HCT116 (cell line): ENCODE measurements around the gene TOMM22. TPM values are rescaled to one million over a fixed set of nuclear protein-coding genes. Genes with fewer than 3 reads are reported as not detected.
A peak's percentile ranks its signal among the peaks of the same experiment; 100 is the strongest.

ENCODE experiments used
- ATAC-seq: fragments of 200-7000 bp; cut with Tn5 transposase; 2 replicates; pipeline ENCODE4 v1.9.1; 2020; ENCODE audit warnings: mild to moderate bottlenecking, moderate library complexity
- BruUV-seq: library from RNA; stranded (reverse); fragments of 400-500 nt; replicated peaks from 2 replicates; lab custom pipeline; 2021; lab: Mats Ljungman, UMichigan
- CTCF ChIA-PET: fragments of 300-600 bp; sonication (Branson Sonifier 250); formaldehyde crosslinking; loops from one replicate; lab custom pipeline; 2021; ENCODE audit warnings: antibody characterized with exemption; lab: Charles Lee
- POLR2A ChIA-PET: fragments of 300-600, 350-600 bp; sonication (Branson Sonifier 250); formaldehyde crosslinking; loops from one replicate; lab custom pipeline; 2021; ENCODE audit warnings: antibody characterized with exemption; lab: Charles Lee
- RAD21 ChIA-PET, 2 experiments: fragments of 300-600 bp; sonication (Branson Sonifier 250); formaldehyde crosslinking; loops; one replicate each; lab custom pipeline; 2023; ENCODE audit warnings: low total read pairs in 2 of 2; ENCODE audit not compliant: uncharacterized antibody in 2 of 2, unreplicated experiment in 2 of 2, low non-redundant PET in 1 of 2; lab: Charles Lee
- DNase-seq: peaks from one replicate; pipeline ENCODE4 v3.0.0-alpha.2; 2010; ENCODE audit warnings: low read depth, low spot score
- H2AFZ ChIP-seq: fragments of 200-600 bp; shearing (Covaris generic), sonication (generic); 2 replicates; pipeline ENCODE4 v1.6.1; 2017; ENCODE audit warnings: low read depth, mixed run types, mixed read lengths, antibody characterized with exemption, low read length; ENCODE audit not compliant: poor library complexity, severe bottlenecking
- H3K27ac ChIP-seq: 2 replicates; pipeline ENCODE4 v1.5.1; 2012; ENCODE audit warnings: low read depth, low read length
- H3K27me3 ChIP-seq: fragments of 200-600 bp; sonication (generic); 2 replicates; pipeline ENCODE4 v1.6.1; 2016; ENCODE audit warnings: mixed run types, low read length, mixed read lengths; ENCODE audit not compliant: insufficient read depth
- H3K36me3 ChIP-seq, 2 experiments: fragments of 200-500 bp in 1 of 2; fragments of 200-600 bp in 1 of 2; sonication (Bioruptor generic) in 1 of 2; sonication (generic) in 1 of 2; 2 replicates each; pipeline versions ENCODE4 v1.5.1 to v1.6.1; 2014 to 2016; ENCODE audit warnings: low read length in 2 of 2, inconsistent platforms in 1 of 2, mixed read lengths in 1 of 2, mixed run types in 1 of 2; ENCODE audit not compliant: insufficient read depth in 2 of 2, control insufficient read depth in 1 of 2
- H3K4me1 ChIP-seq, 2 experiments: fragments of 200-600 bp in 1 of 2; sonication (generic) in 1 of 2; 2 replicates each; pipeline versions ENCODE4 v1.5.1 to v1.6.1; 2012 to 2017; ENCODE audit warnings: low read length in 2 of 2, inconsistent platforms in 1 of 2, mild to moderate bottlenecking in 1 of 2, mixed read lengths in 1 of 2, mixed run types in 1 of 2, moderate library complexity in 1 of 2; ENCODE audit not compliant: insufficient read depth in 2 of 2, control insufficient read depth in 1 of 2
- H3K4me2 ChIP-seq: fragments of 200-600 bp; sonication (generic); 2 replicates; pipeline ENCODE4 v1.6.1; 2017; ENCODE audit warnings: mixed run types, low read length, mixed read lengths
- H3K4me3 ChIP-seq, 2 experiments: fragments of 200-600 bp in 1 of 2; sonication (generic) in 1 of 2; replicated peaks in 1 of 2; 2 replicates each; pipeline ENCODE4 v1.5.1; 2011 to 2016; ENCODE audit warnings: low read length in 2 of 2, control low read depth in 1 of 2, low read depth in 1 of 2, mild to moderate bottlenecking in 1 of 2, mixed read lengths in 1 of 2, mixed run types in 1 of 2
- H3K79me2 ChIP-seq: fragments of 200-600 bp; sonication (generic); 2 replicates; pipeline ENCODE4 v1.6.1; 2017; ENCODE audit warnings: mild to moderate bottlenecking, mixed run types, low read length, moderate library complexity, mixed read lengths; ENCODE audit not compliant: insufficient read depth
- H3K9ac ChIP-seq: fragments of 200-600 bp; sonication (generic); 2 replicates; pipeline ENCODE4 v1.6.1; 2016; ENCODE audit warnings: low read length, mixed read lengths
- H3K9me2 ChIP-seq: fragments of 200-600 bp; sonication (generic), shearing (Covaris generic); 2 replicates; pipeline ENCODE4 v1.6.1; 2017; ENCODE audit warnings: mixed run types, mild to moderate bottlenecking, moderate library complexity; ENCODE audit not compliant: insufficient read depth
- H3K9me3 ChIP-seq, 2 experiments: fragments of 200-500 bp in 1 of 2; fragments of 200-600 bp in 1 of 2; sonication (Bioruptor generic) in 1 of 2; sonication (generic) in 1 of 2; 2 replicates each; pipeline ENCODE4 v1.6.1; 2014 to 2017; ENCODE audit warnings: low read length in 2 of 2, mixed read lengths in 2 of 2, inconsistent platforms in 1 of 2, low read depth in 1 of 2, mild to moderate bottlenecking in 1 of 2, mixed run types in 1 of 2, moderate library complexity in 1 of 2; ENCODE audit not compliant: control insufficient read depth in 1 of 2, insufficient read depth in 1 of 2
- H4K20me1 ChIP-seq: fragments of 200-600 bp; sonication (generic), shearing (Covaris generic); 2 replicates; pipeline ENCODE4 v1.6.1; 2017; ENCODE audit warnings: mixed run types, mild to moderate bottlenecking, moderate library complexity; ENCODE audit not compliant: insufficient read depth
- CBX3 ChIP-seq: IDR thresholded peaks from 2 replicates; pipeline ENCODE4 v1.6.1; 2012; ENCODE audit warnings: low read depth
- EGR1 ChIP-seq: IDR thresholded peaks from 2 replicates; pipeline ENCODE4 v1.6.1; 2012; ENCODE audit warnings: low read depth
- EZH2phosphoT487 ChIP-seq: fragments of 200-600 bp; IDR thresholded peaks from 2 replicates; pipeline ENCODE4 v1.6.1; 2018; ENCODE audit warnings: antibody characterized with exemption, borderline replicate concordance
- FOSL1 ChIP-seq: IDR thresholded peaks from 2 replicates; pipeline ENCODE4 v1.6.1; 2012; ENCODE audit warnings: low read depth
- JUND ChIP-seq: IDR thresholded peaks from 2 replicates; pipeline ENCODE4 v1.6.1; 2012
- MAX ChIP-seq: IDR thresholded peaks from 2 replicates; pipeline ENCODE4 v1.6.1; 2012
- POLR2AphosphoS5 ChIP-seq: IDR thresholded peaks from 2 replicates; pipeline ENCODE4 v1.6.1; 2011; ENCODE audit warnings: mild to moderate bottlenecking, low read depth, low read length, moderate library complexity
- RAD21 ChIP-seq: IDR thresholded peaks from 2 replicates; pipeline ENCODE4 v1.6.1; 2012; ENCODE audit warnings: low read depth, mild to moderate bottlenecking
- SIN3A ChIP-seq: IDR thresholded peaks from 2 replicates; pipeline ENCODE4 v1.6.1; 2012; ENCODE audit warnings: low read depth
- SP1 ChIP-seq: IDR thresholded peaks from 2 replicates; pipeline ENCODE4 v1.6.1; 2012; ENCODE audit warnings: low read depth
- SRF ChIP-seq: IDR thresholded peaks from 2 replicates; pipeline ENCODE4 v1.6.1; 2012; ENCODE audit warnings: low read depth
- TCF7L2 ChIP-seq: IDR thresholded peaks from 2 replicates; pipeline ENCODE4 v1.7.0; 2011; ENCODE audit warnings: borderline replicate concordance, inconsistent platforms; ENCODE audit not compliant: insufficient read depth, insufficient read length; ENCODE audit errors: extremely low read depth
- YY1 ChIP-seq: IDR thresholded peaks from 2 replicates; pipeline ENCODE4 v1.6.1; 2011; ENCODE audit warnings: low read length, low read depth, moderate library complexity, mild to moderate bottlenecking; ENCODE audit not compliant: insufficient replicate concordance; ENCODE audit errors: extremely low read depth
- ZBTB33 ChIP-seq: IDR thresholded peaks from 2 replicates; pipeline ENCODE4 v1.6.1; 2011; ENCODE audit warnings: mild to moderate bottlenecking, low read length, moderate library complexity; ENCODE audit not compliant: insufficient replicate concordance; ENCODE audit errors: extremely low read depth
- intact Hi-C: fragments of 100-400 bp; cut with micrococcal nuclease; formaldehyde crosslinking; loops from 2 replicates; pipeline ENCODE4 v1.10.0; 2022
- total RNA-seq: library from RNA; stranded (reverse); gene quantifications from one replicate; pipeline ENCODE4 v1.2.1, GENCODE V29; 2021; ENCODE audit not compliant: unreplicated experiment
- TF ChIP-seq, protein P1 (sequence below), 3 experiments: fragments of 200-600 bp in 1 of 3; sonication (generic) in 1 of 3; IDR thresholded peaks in 2 of 3; conservative IDR thresholded peaks in 1 of 3; 2 replicates each; pipeline ENCODE4 v1.5.1; 2012 to 2017; ENCODE audit warnings: low read depth in 2 of 3, low read length in 2 of 3, antibody characterized with exemption in 1 of 3, borderline replicate concordance in 1 of 3, control low read depth in 1 of 3, mild to moderate bottlenecking in 1 of 3, mixed read lengths in 1 of 3, mixed run types in 1 of 3, moderate library complexity in 1 of 3; ENCODE audit not compliant: insufficient read depth in 1 of 3
- TF ChIP-seq, protein P2 (sequence below): IDR thresholded peaks from 2 replicates; pipeline ENCODE4 v1.6.1; 2012

TOMM22 gene
- total RNA-seq, 1 experiment from 2014 or later = 136 TPM

GRCh38 chr22:38718414-38718813 is 36.7 kb downstream of the TOMM22 start:
- Histone ChIP-seq H3K4me3 (0 out of 4 replicates have a peak overlapping the region, but pooled peaks of 1 of the 2 experiments have one; percentile 15), H3K9ac (peak overlapping the region; percentile 19), H3K36me3 (peaks cover 18% of the 10 kb centered on the region in 2 experiments; a peak in 3 of 4 replicates), H3K9me2 (no peaks in the 10 kb centered on the region), H2AFZ (no peak overlapping the region), H3K4me2 (peak overlapping the region; percentile 72), H4K20me1 (no peaks in the 10 kb centered on the region), H3K4me1 (peaks cover 12 to 21% of the 10 kb centered on the region in 2 experiments), H3K79me2 (peaks cover 35% of the 10 kb centered on the region), H3K27ac (peak overlapping the region; percentile 45; the same call in 1 of the 2 replicates), H3K27me3 (no peaks in the 10 kb centered on the region), H3K9me3 (no peaks in the 10 kb centered on the region)
- RAD21 ChIA-PET = no interaction called here
- CTCF ChIA-PET = interaction anchor here (1.1 to 1.6 kb wide), 7 partner anchors 10 to 666 kb away, joined by 3 to 5 read pairs (median 4); partner anchors contain the start of gene TOMM22
- DNase-seq (peak; percentile 70), ATAC-seq (peak; percentile 100)
- POLR2A ChIA-PET = interaction anchor here (0.6 to 1.8 kb wide), 6 partner anchors 11 to 541 kb away, joined by 3 to 6 read pairs (median 4); partner anchors contain the start of genes GTPBP1 and TOMM22
- intact Hi-C loops = no loop called here
- TF ChIP-seq YY1 = peak; percentile 25
- TF ChIP-seq RAD21 = 0 out of 2 replicates have a peak, but pooled peaks have one; percentile 14
- no peak for TF ChIP-seq EZH2phosphoT487
- TF ChIP-seq POLR2AphosphoS5 = peak; percentile 33; the same call in 1 of the 2 replicates
- TF ChIP-seq, protein P1, sequence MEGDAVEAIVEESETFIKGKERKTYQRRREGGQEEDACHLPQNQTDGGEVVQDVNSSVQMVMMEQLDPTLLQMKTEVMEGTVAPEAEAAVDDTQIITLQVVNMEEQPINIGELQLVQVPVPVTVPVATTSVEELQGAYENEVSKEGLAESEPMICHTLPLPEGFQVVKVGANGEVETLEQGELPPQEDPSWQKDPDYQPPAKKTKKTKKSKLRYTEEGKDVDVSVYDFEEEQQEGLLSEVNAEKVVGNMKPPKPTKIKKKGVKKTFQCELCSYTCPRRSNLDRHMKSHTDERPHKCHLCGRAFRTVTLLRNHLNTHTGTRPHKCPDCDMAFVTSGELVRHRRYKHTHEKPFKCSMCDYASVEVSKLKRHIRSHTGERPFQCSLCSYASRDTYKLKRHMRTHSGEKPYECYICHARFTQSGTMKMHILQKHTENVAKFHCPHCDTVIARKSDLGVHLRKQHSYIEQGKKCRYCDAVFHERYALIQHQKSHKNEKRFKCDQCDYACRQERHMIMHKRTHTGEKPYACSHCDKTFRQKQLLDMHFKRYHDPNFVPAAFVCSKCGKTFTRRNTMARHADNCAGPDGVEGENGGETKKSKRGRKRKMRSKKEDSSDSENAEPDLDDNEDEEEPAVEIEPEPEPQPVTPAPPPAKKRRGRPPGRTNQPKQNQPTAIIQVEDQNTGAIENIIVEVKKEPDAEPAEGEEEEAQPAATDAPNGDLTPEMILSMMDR (IDR thresholded peaks at IDR 0.05 in 2 of 3, conservative IDR thresholded peaks at IDR 0.05 in 1 of 3; ENCODE audit: borderline replicate concordance in 1 of 3, insufficient read depth in 1 of 3, low read depth in 2 of 3, low read length in 2 of 3) = peak in 2 of 3 experiments; percentile 45 to 84; a peak in 4 of 6 replicates
- TF ChIP-seq SP1 = peak; percentile 41
- peak; percentile 78 for TF ChIP-seq JUND
- no peak for TF ChIP-seq TCF7L2
- TF ChIP-seq CBX3 = no peak
- no peak for TF ChIP-seq SIN3A
- no peak for TF ChIP-seq ZBTB33
- peak; percentile 76 for TF ChIP-seq FOSL1
- TF ChIP-seq, protein P2, sequence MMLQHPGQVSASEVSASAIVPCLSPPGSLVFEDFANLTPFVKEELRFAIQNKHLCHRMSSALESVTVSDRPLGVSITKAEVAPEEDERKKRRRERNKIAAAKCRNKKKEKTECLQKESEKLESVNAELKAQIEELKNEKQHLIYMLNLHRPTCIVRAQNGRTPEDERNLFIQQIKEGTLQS = no peak
- no peak for TF ChIP-seq SRF
- TF ChIP-seq EGR1 = peak; percentile 66
- no peak for TF ChIP-seq MAX
- BruUV-seq = no TSS peak
